ENCODE results near the gene HEPACAM.
A peak's percentile ranks its signal among the peaks of the same experiment; 100 is the strongest.

Gene HEPACAM

DNA sequence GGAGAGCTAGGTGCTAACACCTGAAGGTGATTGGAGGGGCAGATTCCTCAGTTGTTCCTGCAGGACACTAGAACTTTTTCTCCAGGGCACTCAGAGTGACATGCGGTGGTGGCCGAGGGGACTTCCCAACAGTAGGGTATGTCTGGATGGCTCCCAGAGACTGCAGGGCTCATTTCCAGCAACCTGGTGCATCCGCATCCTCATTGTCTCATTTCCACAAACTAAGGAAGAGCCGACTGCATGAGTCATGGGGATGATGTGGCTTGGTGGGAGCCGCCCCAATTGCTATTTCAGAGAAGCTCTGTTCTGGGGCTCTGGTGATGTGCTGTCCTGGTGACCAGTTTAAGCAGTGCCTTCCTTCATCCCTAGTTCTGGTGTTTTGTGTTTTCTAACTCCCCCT, 35.4 kb downstream of the HEPACAM start:
- DNase-seq (ENCODE audit: low spot score) (peak; percentile 78), FAIRE-seq (no peak)

DNA sequence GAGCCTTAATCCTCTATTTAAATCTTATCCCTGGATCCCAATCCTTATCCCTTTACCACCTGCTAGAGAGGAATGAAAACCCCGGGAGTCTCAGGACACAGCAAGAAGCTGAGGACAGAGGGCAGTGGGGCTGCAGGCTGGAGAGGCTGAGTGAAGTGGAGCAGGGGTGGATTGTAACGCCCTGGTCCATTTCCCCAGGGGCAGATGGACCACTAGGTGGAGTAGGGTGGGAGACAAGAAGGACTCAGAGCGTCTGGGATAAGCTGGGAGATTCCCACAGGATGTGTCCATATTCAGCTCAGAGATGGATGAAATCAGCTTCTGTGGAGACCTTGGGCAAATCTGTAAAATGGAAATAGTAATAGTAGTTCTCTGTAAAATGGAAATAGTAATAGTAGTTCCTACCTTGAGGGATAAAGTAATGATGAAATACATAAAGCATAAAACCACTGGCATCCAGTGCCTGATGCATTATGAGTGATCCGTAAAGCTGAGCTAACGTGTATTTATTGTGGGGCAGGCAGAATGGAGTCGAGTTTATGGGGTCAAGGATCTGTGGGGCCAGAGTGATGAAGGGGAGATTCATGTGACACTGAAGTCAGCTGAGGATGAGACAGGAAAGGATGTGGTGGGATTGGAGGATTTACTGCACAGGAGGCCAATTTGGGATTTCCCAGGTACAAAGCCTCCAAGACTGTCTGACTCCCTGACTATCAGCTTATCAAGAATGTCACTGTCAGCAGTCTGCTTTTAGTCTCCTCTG, 36.3 kb downstream of the HEPACAM start:
- FAIRE-seq = no peak

DNA sequence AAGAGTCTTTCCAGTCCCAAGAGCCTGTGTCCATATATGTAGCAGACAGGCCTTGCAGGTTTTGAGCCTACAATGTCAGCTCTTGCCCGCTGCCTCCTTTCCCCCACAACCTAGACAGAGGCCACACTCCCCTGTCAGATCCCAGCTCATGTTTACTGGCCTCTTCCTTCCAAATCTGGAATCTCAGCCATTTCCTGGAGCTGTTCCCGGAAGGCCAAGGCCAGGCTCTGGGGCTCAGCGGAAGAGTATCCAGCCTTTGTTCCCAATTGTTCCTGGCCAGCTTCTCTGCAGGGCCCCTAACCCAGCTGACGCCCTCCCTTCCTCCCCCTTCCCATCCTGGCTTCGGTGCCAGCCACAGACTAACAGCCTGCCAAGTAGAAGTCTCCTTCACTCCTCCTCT, 37.1 kb downstream of the HEPACAM start:
- FAIRE-seq (no peak), DNase-seq (ENCODE audit: low spot score) (peak; percentile 27)

More for the DNA sequence above, 36.3 kb downstream of the HEPACAM start:
- no peak for DNase-seq (ENCODE audit: low spot score)

DNA sequence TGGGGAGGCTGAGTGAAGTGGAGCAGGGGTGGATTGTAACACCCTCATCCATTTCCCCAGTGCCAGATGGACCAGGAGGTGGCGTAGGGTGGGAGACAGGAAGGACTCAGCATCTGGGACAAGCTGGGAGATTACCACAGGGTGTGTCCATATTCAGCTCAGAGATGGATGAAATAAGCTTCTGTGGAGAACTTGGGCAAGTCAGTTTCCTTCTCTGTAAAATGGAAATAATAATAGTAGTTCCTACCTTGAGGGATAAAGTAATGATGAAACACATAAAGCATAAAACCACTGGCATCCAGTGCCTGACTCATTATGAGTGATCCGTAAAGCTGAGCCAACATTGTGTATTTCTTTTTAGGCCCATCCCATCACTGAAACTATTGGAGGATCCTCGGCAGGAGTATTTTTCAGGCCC, 37.6 kb downstream of the HEPACAM start:
- FAIRE-seq (no peak), DNase-seq (ENCODE audit: low spot score) (peak; percentile 40)

DNA sequence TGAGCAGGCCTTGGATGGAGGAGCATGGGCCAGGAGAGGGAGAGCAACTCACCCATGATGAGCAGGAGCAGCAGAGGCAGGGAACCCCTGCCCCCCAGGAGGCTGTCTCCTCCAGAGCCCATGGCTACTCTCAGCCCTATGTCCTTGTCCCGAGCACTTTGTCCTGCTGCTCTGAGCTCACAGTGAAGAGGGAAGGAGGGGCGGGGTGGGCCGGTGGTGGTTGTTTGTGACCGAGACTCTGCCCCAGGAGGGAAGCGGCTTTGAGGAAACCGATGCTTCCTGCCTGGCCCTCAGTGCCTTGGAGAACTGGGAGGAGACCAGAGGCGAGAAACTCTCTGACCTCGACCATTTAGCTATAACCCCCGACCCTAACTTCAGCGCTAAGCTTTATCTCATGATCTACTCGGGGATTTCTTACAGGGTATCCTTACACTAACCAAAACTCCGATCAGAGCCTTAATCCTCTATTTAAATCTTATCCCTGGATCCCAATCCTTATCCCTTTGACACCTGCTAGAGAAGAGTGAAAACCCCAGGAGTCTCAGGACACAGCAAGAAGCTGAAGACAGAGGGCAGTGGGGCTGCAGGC, 38.1 kb downstream of the HEPACAM start, which contains the start of gene ROBO4:
Gene ROBO4 (minus strand): TSS at position 192 of the 589 bp plus-strand sequence. CDS start 70 bp downstream, at position 122.
- FAIRE-seq (no peak), DNase-seq (ENCODE audit: low spot score) (no peak)

DNA sequence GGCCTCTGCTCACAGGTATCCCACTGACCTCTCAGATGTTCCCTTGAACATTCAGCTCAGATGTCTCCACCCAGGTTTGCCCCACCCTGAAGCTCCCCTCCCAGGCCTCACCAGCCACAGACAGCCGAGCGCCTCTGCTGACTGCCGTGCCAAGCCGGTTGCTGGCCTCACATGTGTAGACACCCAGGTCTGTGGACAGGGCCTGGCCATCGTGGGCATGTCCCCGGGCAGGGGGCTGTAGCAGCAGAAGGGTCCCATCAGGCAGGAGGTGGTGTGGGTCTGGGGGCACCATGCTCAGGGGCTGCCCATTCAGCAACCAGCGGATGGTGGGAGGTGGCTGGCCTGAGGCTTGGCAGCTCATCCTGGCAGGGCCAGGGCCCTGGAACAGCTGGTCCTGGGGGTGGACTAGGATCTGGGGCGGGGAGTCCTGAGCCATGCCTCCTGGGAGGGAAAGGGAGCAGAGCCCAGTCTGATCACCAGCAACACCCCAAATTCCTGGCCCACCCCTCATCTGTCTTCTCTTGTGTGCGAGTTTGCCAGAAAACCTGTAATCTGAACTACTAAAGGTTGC, 38.9 kb downstream of the HEPACAM start:
- no peak for DNase-seq (ENCODE audit: low spot score)
- no peak for FAIRE-seq

DNA sequence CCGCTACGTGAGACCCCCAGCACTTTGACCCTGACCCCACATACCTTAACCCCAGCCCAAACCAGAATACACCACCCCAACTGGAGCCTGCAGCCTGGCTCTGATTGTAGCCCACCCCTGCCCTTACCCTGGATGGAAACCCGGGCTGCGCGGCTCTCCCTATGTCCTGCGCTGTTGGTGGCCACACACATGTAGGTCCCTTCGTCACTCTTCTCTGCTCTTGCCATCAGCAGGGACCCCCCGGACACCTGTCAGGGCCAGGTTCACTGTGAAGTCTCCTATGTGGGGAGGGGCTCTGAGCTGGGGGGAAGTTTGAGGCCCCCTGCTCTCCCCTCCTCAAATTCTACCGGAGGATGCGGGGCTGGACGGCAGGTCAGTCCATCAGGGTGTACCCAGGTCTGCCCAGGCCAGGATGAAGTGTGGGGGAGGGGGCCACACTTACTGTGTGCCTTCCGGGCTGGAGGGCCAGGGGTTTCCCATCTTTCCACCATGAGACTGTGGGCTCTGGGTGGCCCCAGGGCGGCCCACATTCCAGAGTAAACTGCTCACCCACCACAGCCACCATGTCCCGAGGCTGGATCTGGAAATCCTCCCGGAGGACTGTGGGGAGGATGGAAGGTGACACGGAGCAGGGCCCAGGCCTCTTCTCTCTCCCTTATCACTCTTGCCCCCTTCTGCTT, 39.6 kb downstream of the HEPACAM start:
- no peak for DNase-seq (ENCODE audit: low spot score)
- no peak for FAIRE-seq

DNA sequence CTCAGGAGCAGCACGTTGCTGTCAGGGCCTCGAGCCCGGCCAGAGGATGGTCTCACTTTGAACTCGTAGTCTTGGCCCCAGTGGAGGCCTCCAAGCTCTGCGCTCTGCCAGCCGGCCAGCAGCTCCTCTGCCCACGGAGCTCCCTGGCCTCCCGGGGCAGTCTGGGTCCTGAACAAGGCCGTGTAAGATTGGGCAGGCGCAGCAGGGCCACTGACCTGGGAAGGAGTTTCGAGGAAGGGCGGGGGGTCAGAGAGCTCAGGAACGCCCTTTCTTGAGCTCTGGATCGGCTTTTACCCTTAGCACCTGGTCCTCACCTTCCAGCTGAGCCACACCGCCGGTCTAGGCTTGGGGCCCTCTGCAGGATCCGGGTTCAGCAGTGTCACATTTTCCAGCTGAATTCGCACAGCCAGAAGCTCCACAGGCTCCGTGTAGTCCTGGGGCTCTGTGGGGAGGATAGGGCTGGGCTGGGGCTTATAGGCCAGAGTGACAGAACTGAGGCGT, 40.3 kb downstream of the HEPACAM start:
- no peak for DNase-seq (ENCODE audit: low spot score)

DNA sequence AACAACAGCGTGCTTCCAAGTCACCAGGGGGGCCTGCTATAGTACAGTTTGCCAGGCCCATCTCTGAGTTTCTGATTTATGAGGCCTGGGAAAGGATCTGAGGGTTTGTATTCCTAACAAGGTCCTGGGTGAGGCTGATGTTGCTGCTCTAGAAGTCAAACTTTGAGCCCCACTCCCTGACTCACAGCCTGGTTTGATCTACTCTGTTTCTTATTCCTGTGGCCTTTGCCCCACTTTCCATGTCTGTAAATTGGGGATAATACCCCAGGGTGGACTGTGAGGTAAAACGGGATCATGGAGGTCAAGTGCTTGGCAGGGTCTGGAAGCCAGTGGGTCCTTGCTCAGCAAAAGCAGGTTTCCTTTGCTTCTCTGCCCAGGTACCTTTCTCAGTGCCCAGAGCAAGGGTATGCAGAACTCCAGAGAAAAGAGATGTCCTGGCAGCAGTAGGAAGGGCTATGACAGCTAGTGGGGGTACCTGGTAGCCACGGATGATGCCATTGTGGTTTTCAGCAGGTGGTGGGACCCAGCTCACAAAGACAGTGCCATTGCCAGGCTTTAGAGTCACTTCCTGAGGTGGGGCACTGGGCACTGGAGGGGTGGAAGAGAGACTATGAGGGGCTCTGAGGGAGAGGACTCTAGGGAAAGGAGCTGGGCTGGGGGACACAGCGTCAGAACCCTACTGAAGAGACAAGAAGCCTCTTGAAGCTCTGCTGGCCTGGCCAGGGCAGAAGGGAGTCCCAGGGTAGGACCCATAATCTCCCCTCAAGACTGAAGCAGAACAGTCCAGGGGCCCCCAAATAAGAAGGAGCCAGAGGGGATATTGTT, 41.0 kb downstream of the HEPACAM start:
- FAIRE-seq (no peak), DNase-seq (ENCODE audit: low spot score) (no peak)

More for the DNA sequence above, 40.3 kb downstream of the HEPACAM start:
- FAIRE-seq = no peak

DNA sequence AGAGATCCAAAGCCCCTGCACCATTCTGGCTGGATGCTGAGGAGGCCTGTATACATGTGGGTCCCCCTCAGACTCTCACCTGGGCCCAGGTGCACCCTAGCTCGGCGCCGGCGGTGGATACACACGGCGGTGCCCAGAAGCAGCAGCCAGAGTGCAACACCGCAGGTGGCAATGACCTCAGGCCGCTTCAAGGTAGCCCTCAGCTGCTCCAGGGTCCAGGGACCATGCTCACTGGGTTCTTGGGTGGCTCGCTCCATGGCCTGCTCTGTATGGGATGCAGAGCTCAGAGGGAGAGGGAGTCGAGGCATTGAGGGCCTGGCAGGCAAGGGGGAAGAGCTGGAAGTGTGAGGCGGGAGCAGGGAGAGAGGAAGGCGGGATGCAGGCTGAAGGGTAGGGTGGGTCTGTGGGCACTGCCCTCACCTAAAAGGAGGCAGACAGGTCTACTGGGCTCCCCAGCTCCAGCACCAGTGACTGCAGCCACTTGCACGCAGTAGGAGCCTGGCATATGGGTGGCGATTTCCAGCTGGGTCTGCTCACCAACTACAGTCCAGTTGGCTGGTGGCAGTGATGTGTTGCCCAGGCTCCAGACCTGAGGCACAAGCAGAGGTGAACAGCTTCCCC, 42.0 kb downstream of the HEPACAM start:
- no peak for DNase-seq (ENCODE audit: low spot score)
- no peak for FAIRE-seq

DNA sequence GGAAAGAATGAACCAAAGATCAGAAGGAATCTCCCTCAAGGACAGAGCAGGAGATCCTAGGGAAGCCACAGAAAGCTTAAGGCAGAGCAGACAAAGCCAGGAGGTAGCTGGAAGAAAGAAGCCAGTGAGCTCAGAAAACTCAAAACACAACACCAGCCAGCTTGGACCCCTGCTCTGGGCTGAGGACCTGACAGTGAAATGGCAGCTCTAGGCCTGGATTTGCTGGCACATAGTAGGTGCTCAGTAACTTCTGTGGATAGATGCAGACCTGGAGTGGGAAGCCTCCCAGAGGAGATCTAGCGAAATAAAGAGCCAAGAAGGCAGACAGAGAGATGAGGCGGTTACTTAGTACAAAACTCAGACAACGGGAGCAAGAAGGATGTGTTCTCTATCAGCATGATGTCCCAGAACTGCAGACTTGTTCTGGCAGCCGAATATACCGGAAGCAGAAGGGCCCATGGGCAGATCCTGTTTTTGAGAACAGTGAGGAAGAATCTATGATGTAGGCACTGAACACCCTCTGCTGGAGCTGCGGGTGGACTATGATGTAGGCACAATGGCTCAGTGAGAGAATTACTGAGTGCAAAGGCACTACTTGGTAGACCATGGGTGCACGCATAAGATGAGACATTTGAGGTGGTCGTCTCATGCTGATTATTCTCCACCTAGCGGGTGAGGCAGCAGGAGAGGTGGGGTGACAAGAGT, 42.9 kb downstream of the HEPACAM start:
- no peak for DNase-seq (ENCODE audit: low spot score)
- FAIRE-seq = no peak

DNA sequence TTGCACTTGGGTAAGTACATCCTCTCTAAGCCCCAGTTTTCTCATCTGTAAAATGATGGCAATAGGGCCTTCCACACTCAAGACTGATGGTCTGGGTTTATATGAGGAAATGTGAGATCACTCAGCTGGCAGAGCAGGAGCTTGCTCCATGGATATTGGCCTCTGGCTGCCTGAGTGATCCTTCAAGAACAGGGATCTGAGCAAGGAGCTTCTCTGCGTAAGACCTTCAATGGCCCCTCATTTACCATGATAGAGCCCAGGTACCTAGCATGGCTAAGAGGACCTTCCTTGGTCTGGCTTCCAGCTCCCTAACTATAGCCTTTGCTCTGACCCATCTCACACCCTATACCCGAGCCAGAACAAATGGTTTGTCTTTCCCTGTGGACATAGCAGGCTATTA, 43.7 kb downstream of the HEPACAM start:
- FAIRE-seq = no peak

DNA sequence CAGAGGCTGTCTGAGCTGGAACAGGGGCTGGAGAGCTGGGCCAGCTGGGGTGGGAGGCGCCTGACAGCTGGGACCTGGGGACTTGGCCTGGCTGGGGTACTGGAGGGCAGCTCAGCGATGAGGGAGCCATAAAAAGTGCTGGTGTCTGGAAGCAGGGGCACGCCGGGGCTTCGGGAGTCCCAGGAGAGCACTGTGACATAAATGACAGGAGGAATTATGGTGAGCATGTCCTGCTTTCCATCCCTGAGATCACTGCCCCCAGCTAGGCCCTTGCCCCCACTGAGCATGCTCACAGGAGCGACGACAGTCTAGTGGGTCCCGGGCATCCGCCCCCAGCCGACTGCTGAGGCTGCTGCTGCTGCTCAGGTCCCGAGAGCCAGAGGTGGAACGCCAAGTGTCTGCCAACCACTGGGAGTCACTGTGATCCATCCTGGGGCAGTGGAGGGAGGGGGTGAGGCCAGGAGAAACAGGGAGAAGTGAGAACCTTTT, 44.4 kb downstream of the HEPACAM start:
- FAIRE-seq = no peak
- DNase-seq (ENCODE audit: low spot score) = no peak

More for the DNA sequence above, 43.7 kb downstream of the HEPACAM start:
- no peak for DNase-seq (ENCODE audit: low spot score)

DNA sequence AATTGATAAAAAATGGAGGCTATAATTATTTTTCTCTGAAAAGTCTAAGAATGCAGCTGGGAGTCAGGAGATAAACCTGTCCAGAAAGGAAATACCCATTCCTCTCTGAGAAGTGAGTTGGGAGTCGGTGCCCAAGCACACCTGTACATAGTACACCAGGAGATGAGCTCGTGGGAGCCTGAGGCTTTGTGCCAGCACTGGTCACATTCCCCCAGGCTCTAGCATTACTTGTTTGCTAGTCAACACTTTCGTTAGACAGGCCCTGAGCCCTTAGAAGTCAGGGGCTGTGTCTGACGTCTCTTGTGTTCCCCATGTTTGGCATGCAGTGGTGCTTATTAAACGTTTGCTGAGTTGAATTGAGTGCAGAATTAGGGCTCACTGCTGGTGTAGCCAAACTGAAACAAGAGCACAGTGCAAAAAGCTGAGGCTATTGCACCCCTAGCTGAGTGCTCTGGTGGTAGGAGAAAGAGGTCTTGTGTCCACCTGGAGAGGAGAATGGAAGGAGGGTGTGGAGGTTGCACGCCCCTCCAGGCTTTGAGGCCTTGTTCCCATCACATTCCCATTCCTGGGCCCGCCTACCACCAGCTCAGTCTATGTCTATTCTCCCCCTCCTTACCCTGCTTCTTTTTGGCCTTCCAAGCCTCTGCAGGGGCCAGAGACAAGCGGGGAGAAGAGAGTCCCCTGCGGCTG, 45.0 kb downstream of the HEPACAM start:
- FAIRE-seq (no peak), DNase-seq (ENCODE audit: low spot score) (no peak)

DNA sequence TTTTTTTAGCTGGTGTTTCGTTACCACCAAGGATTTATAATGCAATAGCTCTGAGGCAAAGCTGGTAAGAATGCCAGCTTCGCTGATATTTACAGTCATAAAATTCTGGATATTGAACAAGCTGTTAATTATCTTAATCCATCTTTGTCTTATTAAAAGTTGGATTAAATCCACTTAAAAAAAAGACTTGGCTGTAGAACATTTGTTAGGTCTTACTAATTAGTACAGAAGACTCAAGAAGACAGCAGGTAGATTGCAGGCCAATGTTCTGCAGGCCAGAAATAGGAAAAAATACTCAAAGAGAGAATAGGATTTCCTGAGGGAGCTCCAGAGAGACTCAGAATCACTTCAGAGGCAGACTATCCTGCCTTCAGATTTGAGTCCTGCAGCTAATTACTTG, 45.7 kb downstream of the HEPACAM start:
- no peak for DNase-seq (ENCODE audit: low spot score)
- no peak for FAIRE-seq

DNA sequence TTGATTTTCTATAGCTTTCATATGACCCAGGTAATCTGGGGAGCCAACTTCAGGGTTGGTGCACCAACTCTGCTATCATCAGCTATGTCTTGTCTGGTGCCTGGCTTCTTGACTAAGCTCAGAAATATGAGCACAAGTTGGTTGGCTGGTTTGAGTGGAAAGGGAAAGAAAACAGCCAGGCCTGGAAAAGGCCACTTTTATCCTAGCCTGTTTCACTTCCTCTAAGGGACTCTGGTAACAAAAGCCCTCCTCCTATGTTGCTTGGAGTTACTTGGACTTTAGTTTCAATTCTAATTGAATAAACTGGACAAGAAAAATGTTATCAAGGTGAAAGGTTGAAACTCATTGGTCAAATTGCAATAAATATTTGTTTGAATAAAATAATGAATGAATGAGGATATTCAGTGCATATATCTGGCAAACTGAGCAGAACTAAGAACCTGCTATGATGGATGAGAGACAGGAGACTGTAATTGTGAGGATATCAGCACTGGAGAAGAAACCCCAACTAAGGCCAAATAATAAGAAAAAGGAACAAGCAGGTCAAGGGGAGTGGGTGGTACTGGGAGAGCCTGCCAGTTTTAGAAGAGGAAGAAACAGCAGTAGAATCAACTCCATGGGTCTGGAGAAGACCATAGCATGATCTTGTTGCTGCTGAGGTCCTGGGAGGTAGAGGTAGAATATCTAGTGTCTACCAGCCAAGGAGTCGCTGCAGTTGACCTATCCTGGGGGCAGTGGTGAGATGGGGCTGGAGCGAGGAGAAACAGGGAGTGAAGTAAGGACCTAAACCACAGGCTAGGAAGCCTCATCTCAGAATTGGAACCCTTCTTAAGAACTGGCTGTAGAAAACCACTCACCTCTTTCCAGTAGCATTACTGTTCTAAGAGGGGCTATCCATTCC, 46.4 kb downstream of the HEPACAM start:
- FAIRE-seq (no peak), DNase-seq (ENCODE audit: low spot score) (no peak)

DNA sequence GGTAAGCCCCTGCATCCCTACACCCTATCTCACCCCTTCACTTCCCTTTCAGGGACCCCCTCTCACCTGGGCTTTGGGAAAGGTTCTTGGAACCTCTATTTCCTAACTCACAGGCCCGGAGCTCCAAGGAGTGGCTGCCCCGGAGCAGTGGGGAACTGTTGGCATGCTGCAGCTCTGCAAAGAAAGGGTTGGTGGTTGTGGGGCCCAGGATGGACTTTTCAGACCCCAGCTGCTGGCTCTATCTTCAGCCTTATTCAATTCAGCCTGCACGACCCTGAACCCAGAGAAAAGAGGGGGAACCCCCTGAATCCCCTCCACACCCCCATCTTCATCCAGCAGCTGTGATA, 48.2 kb downstream of the HEPACAM start:
- DNase-seq (ENCODE audit: low spot score) = no peak

DNA sequence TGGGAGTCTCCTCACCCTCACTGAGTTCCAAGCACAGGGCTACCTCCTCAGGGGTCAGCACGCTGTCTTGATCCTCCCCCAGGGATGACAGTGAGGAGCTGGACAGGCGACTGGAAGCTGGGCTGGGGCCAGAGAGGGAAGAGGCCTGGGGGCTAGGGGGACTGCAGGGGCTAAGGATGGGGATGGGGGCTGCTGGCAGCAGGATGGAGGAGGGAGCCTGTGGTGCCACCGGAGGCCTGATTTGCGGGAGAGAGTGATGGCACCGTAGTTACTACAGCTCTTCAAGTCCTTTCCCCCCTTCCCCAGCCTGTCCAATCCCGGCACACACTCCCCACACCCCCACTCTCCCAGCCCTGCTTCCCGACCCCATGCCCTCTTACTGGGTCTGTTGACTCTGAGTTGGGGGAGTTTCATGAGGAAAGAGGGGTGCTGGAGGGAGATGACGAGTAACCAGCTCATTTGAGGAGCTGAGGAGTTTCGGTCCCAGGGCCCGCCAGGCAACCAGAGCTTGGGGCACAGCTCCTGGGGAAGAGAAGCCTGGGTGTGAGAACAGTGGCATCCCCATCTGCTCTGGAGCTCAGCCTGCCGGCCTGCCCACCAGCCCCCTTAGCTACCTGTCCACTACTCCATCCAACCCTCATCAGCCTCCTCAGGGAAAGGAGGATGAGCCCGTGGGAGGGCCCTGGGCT, 48.7 kb downstream of the HEPACAM start:
- FAIRE-seq (no peak), DNase-seq (ENCODE audit: low spot score) (no peak)

More for the DNA sequence above, 48.2 kb downstream of the HEPACAM start:
- no peak for FAIRE-seq

Measured in urothelium cell line (cell line).